GM18507 (cell line): Measurements from ENCODE around the gene CTDP1.

ENCODE experiments used
- DNase-seq: peaks from one replicate; pipeline ENCODE4 v3.0.0; 2011; ENCODE audit warnings: low read depth; ENCODE audit not compliant: insufficient read length; ENCODE audit errors: extremely low spot score
- FAIRE-seq: peaks from 2 replicates; lab custom pipeline; 2011; peaks lifted over from hg19 to GRCh38; lab: Jason Lieb, UNC

CTDP1 gene

GRCh38 chr18:79799619-79800370 is 120.2 kb downstream of the CTDP1 start:
- DNase-seq (no peak), FAIRE-seq (no peak)

DNA sequence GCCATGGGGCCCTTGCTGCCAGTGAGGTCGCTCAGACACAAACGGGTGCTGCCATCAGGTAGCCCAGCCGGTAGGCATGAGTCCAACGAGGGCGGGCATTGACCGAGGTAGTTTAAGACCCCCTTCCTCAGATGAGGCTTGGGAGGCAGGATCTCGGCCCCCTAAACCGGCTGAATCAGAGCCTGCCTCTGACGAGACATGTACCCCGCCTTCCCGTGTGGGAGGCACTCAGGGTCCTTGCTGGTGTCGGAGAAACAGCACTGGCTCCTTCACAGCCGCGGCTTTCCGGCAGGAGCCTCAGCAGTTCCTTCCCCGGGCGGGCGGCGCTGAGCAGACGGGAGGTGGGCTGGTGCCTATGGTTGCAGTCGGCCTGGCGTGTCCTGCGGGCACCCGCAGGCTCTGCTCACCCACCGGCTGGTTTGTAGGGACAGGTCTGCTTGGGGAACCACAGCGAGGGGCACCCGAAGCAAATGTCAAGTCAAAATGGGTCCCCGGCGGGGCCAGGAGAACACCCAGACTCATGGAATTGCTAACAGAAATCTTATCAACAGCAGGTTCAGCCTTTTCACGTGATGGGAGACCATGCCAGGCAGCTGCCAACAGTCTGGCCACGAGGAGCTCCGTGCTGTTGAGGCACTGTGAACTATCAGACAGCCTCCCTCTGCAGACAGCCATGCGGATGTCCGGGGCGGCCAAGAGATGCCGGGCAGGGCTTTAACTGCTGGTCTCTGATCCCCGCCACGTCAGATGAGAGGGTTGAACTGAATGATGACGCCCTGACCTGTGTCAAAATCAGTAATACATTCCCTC is 121.0 kb downstream of the CTDP1 start:
- DNase-seq = no peak
- no peak for FAIRE-seq

DNA sequence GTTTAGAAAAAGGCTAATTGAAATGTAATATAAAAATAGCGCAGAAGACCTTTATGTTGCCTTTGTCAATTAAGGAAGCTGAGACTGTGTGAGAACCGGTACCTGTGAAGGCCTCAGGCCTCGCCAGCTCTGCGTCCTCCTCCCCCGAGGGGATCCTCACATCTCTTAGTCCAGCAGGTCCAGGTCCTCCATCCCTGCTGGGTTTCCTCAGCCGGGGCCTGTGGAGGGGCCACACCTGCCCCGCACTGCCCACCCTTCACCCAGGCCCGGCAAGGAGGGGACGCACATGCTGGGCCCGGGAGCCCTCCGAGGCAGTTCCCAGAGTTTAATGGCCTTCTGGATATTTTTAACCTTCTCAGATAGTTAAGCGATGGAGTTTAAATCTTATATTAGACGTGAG is 121.6 kb downstream of the CTDP1 start:
- DNase-seq (no peak), FAIRE-seq (no peak)

GRCh38 chr18:79801641-79802040 is 122.0 kb downstream of the CTDP1 start:
- DNase-seq (no peak), FAIRE-seq (no peak)

DNA sequence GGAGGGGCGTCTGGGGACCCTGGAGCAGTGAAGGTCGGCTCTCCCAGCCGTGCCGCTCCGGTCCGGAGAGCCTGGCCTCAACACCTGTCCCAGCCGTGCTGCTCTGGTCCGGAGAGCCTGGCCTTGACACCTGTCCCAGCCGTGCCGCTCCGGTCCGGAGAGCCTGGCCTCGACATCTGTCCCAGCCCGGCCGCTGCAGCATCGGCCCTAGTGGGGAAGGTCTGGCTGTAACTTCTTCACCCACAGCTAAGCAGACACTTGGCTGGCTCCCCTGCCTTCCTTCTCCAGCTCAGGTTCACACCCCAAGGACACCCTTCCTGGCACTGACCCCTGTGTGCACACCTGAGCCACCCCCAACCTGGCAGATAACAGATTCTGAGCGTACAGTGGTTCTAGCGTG is 122.7 kb downstream of the CTDP1 start:
- DNase-seq = no peak
- no peak for FAIRE-seq

- FAIRE-seq = no peak
- no peak for DNase-seq
These were observed 124.0 kb downstream of the CTDP1 start for GRCh38 chr18:79803611-79804051.
